ENCODE measurements around the gene ROR2.

The ROR2 gene

DNA sequence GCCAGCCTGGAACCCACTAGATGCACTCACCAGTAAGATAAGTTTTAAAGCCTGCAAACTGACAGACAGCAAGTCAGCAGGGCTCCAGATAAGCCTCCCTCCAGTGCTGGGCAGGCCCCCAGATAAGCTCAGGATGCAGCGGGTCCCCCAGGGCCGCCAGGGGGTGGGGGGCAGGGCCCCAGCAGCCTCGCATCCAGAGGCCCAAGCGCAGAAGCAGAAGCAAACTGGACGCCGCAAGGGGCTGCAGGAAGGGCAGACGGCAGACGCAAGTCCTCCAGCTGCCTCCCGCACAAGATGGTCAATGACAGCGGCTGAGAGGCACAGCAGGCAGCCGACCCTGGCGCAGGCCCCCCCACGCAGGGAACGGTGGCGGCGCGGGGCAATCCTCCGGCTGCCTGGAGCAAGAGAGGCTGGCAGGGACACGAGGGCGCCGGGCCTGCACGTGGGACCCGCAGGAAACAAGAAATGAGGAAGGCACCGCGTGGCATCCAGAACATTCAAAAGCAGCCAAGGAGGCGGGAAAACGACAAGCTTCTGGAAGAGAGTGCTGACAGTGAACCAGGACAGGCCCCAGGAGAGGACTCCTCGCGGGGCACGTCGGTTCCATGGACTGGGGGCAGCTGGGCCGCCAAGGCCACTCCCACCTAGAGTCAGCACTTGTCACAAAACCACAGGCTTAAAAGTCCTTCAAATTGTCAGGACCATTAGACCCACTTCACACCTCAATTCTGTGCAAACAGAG, 49.8 kb downstream of the ROR2 start:
- Histone ChIP-seq H2AFZ (ENCODE audit: low read depth, low read length) (no peak overlapping the region), H3K27ac (ENCODE audit: low read length) (no peak overlapping the region), H3K4me2 (ENCODE audit: insufficient read depth, low read length) (no peak overlapping the region), H3K79me2 (ENCODE audit: insufficient read depth, low read length) (no peaks in the 10 kb centered on the region), H3K36me3 (ENCODE audit: insufficient read depth, low read length) (no peaks in the 10 kb centered on the region), H3K9ac (ENCODE audit: low read depth, low read length) (no peak overlapping the region), H4K20me1 (ENCODE audit: insufficient read depth, low read length) (no peaks in the 10 kb centered on the region), H3K4me3 (ENCODE audit: low read depth in 1 of 2, low read length in 2 of 2) (no peak overlapping the region), H3K4me1 (ENCODE audit: insufficient read depth, low read length) (peaks cover 3% of the 10 kb centered on the region), H3K9me3 (ENCODE audit: insufficient read depth, low read length, severe bottlenecking) (no peaks in the 10 kb centered on the region), H3K27me3 (ENCODE audit: insufficient read depth, low read length, poor library complexity) (no peaks in the 10 kb centered on the region)
- ATAC-seq (ENCODE audit: insufficient read depth, low read depth) (no peak), DNase-seq (no peak)
- TF ChIP-seq, protein P1, sequence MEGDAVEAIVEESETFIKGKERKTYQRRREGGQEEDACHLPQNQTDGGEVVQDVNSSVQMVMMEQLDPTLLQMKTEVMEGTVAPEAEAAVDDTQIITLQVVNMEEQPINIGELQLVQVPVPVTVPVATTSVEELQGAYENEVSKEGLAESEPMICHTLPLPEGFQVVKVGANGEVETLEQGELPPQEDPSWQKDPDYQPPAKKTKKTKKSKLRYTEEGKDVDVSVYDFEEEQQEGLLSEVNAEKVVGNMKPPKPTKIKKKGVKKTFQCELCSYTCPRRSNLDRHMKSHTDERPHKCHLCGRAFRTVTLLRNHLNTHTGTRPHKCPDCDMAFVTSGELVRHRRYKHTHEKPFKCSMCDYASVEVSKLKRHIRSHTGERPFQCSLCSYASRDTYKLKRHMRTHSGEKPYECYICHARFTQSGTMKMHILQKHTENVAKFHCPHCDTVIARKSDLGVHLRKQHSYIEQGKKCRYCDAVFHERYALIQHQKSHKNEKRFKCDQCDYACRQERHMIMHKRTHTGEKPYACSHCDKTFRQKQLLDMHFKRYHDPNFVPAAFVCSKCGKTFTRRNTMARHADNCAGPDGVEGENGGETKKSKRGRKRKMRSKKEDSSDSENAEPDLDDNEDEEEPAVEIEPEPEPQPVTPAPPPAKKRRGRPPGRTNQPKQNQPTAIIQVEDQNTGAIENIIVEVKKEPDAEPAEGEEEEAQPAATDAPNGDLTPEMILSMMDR (IDR thresholded peaks at IDR 0.05; ENCODE audit: borderline replicate concordance, extremely low read depth, low read length, poor library complexity, severe bottlenecking), result no peak
- no peak for TF ChIP-seq EZH2 (IDR thresholded peaks at IDR 0.05; ENCODE audit: borderline replicate concordance, low read depth, low read length, severe bottlenecking)

DNA sequence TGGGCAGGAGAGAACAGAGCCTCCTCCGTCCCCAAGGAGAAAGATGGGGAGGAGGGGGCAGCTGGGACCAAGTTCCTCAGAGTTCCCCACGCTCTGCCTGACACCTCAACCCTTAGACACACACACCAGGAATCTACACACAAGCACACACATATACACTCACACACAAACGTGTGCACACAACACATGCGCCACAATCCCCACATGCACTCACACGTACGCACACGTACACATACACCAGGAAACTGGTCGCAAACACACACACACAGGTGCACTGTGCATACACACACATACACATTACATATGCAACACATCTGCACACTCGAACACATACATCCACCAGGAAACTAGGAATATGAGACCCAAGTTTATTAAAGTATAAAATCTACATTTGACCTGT, 50.4 kb downstream of the ROR2 start:
- ATAC-seq (ENCODE audit: insufficient read depth, low read depth) (no peak), DNase-seq (no peak)
- Histone ChIP-seq H3K27me3 (ENCODE audit: insufficient read depth, low read length, poor library complexity) (no peaks in the 10 kb centered on the region), H3K36me3 (ENCODE audit: insufficient read depth, low read length) (no peaks in the 10 kb centered on the region), H3K9ac (ENCODE audit: low read depth, low read length) (no peak overlapping the region), H3K9me3 (ENCODE audit: insufficient read depth, low read length, severe bottlenecking) (no peaks in the 10 kb centered on the region), H4K20me1 (ENCODE audit: insufficient read depth, low read length) (no peaks in the 10 kb centered on the region), H3K4me2 (ENCODE audit: insufficient read depth, low read length) (no peak overlapping the region), H3K4me1 (ENCODE audit: insufficient read depth, low read length) (no peaks in the 10 kb centered on the region), H3K4me3 (ENCODE audit: low read depth in 1 of 2, low read length in 2 of 2) (no peak overlapping the region), H2AFZ (ENCODE audit: low read depth, low read length) (no peak overlapping the region), H3K79me2 (ENCODE audit: insufficient read depth, low read length) (no peaks in the 10 kb centered on the region), H3K27ac (ENCODE audit: low read length) (no peak overlapping the region)
- no peak for TF ChIP-seq EZH2 (IDR thresholded peaks at IDR 0.05; ENCODE audit: borderline replicate concordance, low read depth, low read length, severe bottlenecking)
- TF ChIP-seq, protein P1 (IDR thresholded peaks at IDR 0.05; ENCODE audit: borderline replicate concordance, extremely low read depth, low read length, poor library complexity, severe bottlenecking), result no peak

DNA sequence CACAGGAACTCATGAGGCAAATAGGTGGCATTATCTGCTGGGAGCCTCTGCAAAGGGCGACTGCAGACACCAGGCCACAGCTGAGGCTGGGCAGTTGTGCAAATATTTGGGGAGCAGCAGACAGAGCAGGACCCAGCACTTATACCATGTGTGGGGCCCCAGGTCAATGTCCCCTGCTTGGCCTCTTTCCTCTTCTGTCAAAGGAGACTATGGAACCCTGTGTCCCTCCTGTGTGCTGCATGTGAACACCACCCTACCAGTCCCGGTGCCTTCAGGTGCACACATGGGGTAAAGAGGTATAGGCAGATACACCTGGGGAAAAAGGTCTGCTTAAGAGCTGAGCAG, 50.8 kb downstream of the ROR2 start:
- H2AFZ ChIP-seq (ENCODE audit: low read depth, low read length), result no peak overlapping the region
- no peak overlapping the region for H3K27ac ChIP-seq (ENCODE audit: low read length)
- H3K36me3 ChIP-seq (ENCODE audit: insufficient read depth, low read length), result no peaks in the 10 kb centered on the region
- TF ChIP-seq, protein P1 (IDR thresholded peaks at IDR 0.05; ENCODE audit: borderline replicate concordance, extremely low read depth, low read length, poor library complexity, severe bottlenecking), result no peak
- no peak for TF ChIP-seq EZH2 (IDR thresholded peaks at IDR 0.05; ENCODE audit: borderline replicate concordance, low read depth, low read length, severe bottlenecking)
- no peak overlapping the region for H3K9ac ChIP-seq (ENCODE audit: low read depth, low read length)
- H3K4me2 ChIP-seq (ENCODE audit: insufficient read depth, low read length), result no peak overlapping the region
- H3K27me3 ChIP-seq (ENCODE audit: insufficient read depth, low read length, poor library complexity), result no peaks in the 10 kb centered on the region
- ATAC-seq (ENCODE audit: insufficient read depth, low read depth) (no peak), DNase-seq (no peak)
- H4K20me1 ChIP-seq (ENCODE audit: insufficient read depth, low read length), result no peaks in the 10 kb centered on the region
- no peaks in the 10 kb centered on the region for H3K9me3 ChIP-seq (ENCODE audit: insufficient read depth, low read length, severe bottlenecking)
- no peaks in the 10 kb centered on the region for H3K79me2 ChIP-seq (ENCODE audit: insufficient read depth, low read length)
- no peak overlapping the region for H3K4me3 ChIP-seq (ENCODE audit: low read depth in 1 of 2, low read length in 2 of 2)
- H3K4me1 ChIP-seq (ENCODE audit: insufficient read depth, low read length), result no peaks in the 10 kb centered on the region
